ENCODE data around the gene DIPK1B. TPM values are rescaled to one million over a fixed set of nuclear protein-coding genes. Genes with fewer than 3 reads are reported as not detected.

The DIPK1B gene
- total RNA-seq, 4 donors from 2014 or later, result 3.2 to 26.3 (median 21.0) TPM

DNA sequence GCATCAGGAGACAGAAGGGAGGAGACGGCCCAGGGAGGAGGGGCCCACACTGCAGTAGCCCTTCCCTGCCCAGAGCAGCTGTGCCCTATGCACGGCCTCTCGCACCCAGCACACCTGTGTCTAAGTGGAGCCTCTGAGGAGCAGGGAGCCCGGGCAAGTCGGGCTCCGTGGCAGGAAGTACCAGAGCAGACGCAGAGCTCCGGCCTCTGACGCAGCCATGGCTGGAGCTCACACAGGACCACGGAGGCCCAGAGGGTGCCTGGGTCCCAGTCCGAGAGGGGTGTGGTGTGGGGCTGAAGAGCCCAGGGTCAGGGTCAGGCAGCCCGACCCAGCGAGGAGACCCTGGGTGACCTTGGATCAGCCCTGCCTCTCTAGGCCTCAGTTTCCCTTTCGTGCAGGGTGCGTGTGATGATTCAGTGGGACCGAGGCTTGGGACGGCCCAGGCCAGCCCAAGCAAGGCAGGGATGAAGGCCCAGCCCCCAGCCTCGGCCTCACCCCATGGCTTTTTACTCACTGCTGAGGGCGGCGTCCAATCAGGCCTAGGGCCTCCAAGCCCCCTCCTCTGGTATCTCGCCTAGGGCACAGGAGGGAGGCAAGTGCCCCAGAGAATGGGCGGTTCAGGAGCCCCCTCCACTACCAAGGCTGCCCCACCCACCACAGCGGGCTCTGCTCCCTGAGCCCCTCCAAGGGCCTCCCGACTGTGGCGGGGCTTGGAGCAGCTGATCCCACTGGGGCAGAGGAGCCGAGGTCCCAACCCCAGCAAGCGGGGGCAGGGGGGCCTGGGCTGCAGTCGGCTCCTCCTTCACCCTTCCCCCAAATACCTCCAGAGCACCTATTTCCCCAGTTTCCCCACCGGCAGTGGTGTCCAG, 20.8 kb upstream of the DIPK1B start:
- Histone ChIP-seq H3K9me3 (no peaks in the 10 kb centered on the region), H3K4me3 (no peak overlapping the region), H3K27ac (no peak overlapping the region), H3K36me3 (no peaks in the 10 kb centered on the region), H3K4me1 (peaks cover 0 to 9% of the 10 kb centered on the region in 2 donors), H3K27me3 (no peaks in the 10 kb centered on the region)
- no peak for TF ChIP-seq POLR2A (IDR thresholded peaks at IDR 0.05)
- TF ChIP-seq, protein P1, sequence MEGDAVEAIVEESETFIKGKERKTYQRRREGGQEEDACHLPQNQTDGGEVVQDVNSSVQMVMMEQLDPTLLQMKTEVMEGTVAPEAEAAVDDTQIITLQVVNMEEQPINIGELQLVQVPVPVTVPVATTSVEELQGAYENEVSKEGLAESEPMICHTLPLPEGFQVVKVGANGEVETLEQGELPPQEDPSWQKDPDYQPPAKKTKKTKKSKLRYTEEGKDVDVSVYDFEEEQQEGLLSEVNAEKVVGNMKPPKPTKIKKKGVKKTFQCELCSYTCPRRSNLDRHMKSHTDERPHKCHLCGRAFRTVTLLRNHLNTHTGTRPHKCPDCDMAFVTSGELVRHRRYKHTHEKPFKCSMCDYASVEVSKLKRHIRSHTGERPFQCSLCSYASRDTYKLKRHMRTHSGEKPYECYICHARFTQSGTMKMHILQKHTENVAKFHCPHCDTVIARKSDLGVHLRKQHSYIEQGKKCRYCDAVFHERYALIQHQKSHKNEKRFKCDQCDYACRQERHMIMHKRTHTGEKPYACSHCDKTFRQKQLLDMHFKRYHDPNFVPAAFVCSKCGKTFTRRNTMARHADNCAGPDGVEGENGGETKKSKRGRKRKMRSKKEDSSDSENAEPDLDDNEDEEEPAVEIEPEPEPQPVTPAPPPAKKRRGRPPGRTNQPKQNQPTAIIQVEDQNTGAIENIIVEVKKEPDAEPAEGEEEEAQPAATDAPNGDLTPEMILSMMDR (IDR thresholded peaks at IDR 0.05), result no peak
- intact Hi-C loops (cut with DNase I; ENCODE audit: low total_unique reads), result no loop called here
- DNase-seq, result no peak

DNA sequence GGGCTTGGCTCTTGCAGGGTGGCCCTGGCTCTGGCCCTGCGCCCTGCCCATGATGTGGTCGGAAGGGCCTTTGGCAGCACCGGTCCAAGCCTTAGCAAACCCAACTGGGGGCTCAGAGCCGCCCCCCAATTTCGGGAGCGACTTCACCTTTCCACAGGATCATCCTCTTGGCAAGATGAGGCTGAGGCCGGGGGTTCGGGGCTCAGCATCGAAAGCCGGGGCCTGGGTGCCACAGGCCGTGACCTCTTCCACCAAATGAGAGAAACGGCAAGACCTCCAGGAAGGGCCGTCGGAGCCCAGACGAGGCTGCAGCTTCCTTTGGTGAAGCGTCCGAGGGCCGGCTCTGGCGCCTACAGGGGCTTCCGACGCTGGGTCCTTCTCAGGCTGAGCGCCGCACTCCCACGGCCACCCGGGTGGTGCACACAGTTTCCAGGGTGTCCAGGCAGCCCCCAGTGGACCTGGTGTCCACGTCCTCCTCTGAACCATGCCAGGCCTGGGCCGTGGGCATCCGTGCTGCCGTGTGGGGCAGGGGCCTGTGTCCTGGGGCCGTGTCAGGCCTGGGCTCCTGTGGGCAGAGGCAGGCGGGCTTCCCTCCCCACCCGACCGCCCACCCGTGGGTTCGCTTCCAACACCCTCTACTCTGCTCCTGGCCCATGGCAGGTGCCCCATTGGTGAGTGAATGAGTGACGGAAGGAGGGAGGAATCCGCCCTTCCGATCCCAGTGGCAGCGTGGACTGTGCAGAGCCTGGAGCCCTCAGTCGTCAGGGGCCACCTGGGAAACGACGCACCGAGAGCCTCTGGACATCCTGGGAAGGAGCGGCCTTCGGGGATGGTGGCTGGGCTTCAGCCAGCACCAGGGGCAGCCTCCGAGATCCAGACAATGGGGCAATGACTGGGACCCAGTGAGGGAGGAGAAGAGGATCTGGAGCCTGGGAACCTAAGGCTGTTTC, 19.9 kb upstream of the DIPK1B start:
- intact Hi-C loops (cut with DNase I; ENCODE audit: low total_unique reads), result no loop called here
- H3K4me1 ChIP-seq, result peaks cover 0 to 5% of the 10 kb centered on the region in 2 donors
- H3K9me3 ChIP-seq, result no peaks in the 10 kb centered on the region
- no peaks in the 10 kb centered on the region for H3K36me3 ChIP-seq
- H3K27me3 ChIP-seq, result no peaks in the 10 kb centered on the region
- no peak for DNase-seq
- H3K4me3 ChIP-seq, result no peak overlapping the region
- no peak overlapping the region for H3K27ac ChIP-seq
- TF ChIP-seq POLR2A (IDR thresholded peaks at IDR 0.05), result no peak
- TF ChIP-seq, protein P1 (IDR thresholded peaks at IDR 0.05), result no peak

DNA sequence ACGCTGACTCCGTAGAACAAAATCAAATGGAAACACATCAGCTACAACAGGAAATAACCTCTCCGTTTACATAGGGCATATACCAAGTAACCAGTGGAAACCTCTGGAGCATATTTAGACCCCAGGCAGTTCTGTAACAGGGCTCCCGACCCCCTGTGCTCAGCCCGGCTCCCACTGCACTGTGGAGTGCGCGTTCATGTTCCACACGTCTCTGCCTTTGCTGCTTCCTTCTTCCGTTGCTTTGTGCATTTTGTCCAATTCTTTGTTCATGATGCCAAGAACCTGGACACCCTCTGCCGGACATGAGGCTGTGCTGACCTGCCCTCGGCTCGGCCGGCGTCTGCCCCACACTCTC, 19.3 kb upstream of the DIPK1B start:
- Histone ChIP-seq H3K9me3 (no peaks in the 10 kb centered on the region), H3K36me3 (no peaks in the 10 kb centered on the region), H3K27me3 (no peaks in the 10 kb centered on the region), H3K4me1 (no peaks in the 10 kb centered on the region), H3K27ac (no peak overlapping the region), H3K4me3 (no peak overlapping the region)
- intact Hi-C loops (cut with DNase I; ENCODE audit: low total_unique reads), result no loop called here
- DNase-seq, result no peak
- TF ChIP-seq POLR2A (IDR thresholded peaks at IDR 0.05), result no peak
- TF ChIP-seq, protein P1 (IDR thresholded peaks at IDR 0.05), result no peak

DNA sequence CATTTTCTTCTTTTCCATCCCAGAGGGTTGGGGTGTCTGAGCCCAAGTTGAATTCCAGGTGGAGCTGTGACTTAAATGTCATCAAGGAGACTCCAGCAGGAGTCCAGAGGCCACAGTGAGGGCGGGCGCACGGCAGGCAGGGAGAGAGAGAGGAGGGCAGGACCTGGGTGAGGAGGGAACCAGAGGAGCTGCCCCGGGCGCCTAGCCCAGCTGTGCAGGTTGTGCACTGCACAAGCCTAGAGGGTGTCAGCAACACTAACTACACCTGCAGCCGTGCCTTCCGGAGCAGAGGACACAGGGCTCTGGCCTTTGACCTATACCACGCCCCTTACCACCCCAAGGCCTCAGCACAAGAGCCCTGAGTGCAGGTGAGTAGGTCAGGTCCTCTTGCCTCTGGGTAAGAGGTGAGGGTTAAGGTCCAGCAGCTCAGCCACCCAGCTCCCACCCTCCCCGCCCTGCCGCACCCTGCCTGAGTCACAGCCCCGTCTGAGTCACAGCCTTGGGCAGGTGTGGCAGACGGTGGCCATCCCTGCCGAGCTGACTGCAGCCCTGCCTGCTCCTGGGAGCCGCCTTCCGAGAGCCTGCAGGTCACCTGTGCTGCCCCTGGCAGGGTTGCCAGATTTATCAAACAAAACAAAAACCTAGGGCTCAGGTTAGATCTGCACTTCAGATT, 18.7 kb upstream of the DIPK1B start:
- H3K27me3 ChIP-seq, result no peaks in the 10 kb centered on the region
- DNase-seq, result peak in 1 of 2 donors; percentile 19
- no peaks in the 10 kb centered on the region for H3K36me3 ChIP-seq
- intact Hi-C loops (cut with DNase I; ENCODE audit: low total_unique reads), result no loop called here
- H3K9me3 ChIP-seq, result no peaks in the 10 kb centered on the region
- no peak for TF ChIP-seq POLR2A (IDR thresholded peaks at IDR 0.05)
- TF ChIP-seq, protein P1 (IDR thresholded peaks at IDR 0.05), result no peak
- no peak overlapping the region for H3K4me3 ChIP-seq
- H3K27ac ChIP-seq, result no peak overlapping the region
- no peaks in the 10 kb centered on the region for H3K4me1 ChIP-seq
